Activated effector memory CD4-positive, alpha-beta T cell treated with Interleukin-2 at 50 U/mL for 16 hours (primary cell): ENCODE measurements around the gene CANT1.
"Not testable (repeated sequence)": the region's sequence is repeated elsewhere in the genome, so short reads cannot be mapped to it uniquely, and the experiment has no call there.

ENCODE experiments used
- DNase-seq: peaks from one replicate; pipeline ENCODE4 v3.0.0-alpha.2; 2020

The CANT1 gene

GRCh38 chr17:79043191-79043930 lies 33.8 kb upstream of the CANT1 start:
- DNase-seq = no peak

GRCh38 chr17:79042421-79043190 lies 33.0 kb upstream of the CANT1 start:
- peak; percentile 52 for DNase-seq

- no peak for DNase-seq
Measured at GRCh38 chr17:79041723-79042420, 32.3 kb upstream of the CANT1 start.

- no peak for DNase-seq
Measured at GRCh38 chr17:79041041-79041570, 31.5 kb upstream of the CANT1 start.

- DNase-seq = no peak
Measured at GRCh38 chr17:79039886-79040285, 30.3 kb upstream of the CANT1 start.

GRCh38 chr17:79039171-79039570 lies 29.6 kb upstream of the CANT1 start:
- DNase-seq = no peak

GRCh38 chr17:79038545-79039135 lies 29.1 kb upstream of the CANT1 start:
- DNase-seq = no peak

GRCh38 chr17:79036596-79036995 lies 27.0 kb upstream of the CANT1 start:
- DNase-seq = no peak

GRCh38 chr17:79036181-79036580 lies 26.6 kb upstream of the CANT1 start:
- no peak for DNase-seq

GRCh38 chr17:79035686-79036085 lies 26.1 kb upstream of the CANT1 start:
- no peak for DNase-seq

GRCh38 chr17:79034931-79035485 lies 25.4 kb upstream of the CANT1 start:
- DNase-seq = no peak

- no peak for DNase-seq
Measured at GRCh38 chr17:79033741-79034501, 24.4 kb upstream of the CANT1 start.

- DNase-seq = no peak
Measured at GRCh38 chr17:79033046-79033616, 23.6 kb upstream of the CANT1 start.

- DNase-seq = no peak
Measured at GRCh38 chr17:79031996-79032875, 22.7 kb upstream of the CANT1 start.

GRCh38 chr17:79030636-79031035 lies 21.1 kb upstream of the CANT1 start:
- not testable (repeated sequence) for DNase-seq

- DNase-seq = no peak
Measured at GRCh38 chr17:79029327-79030009, 19.9 kb upstream of the CANT1 start.

GRCh38 chr17:79028496-79029326 lies 19.1 kb upstream of the CANT1 start:
- DNase-seq = no peak

GRCh38 chr17:79027925-79028491 lies 18.4 kb upstream of the CANT1 start:
- DNase-seq = no peak
